GM12865 (cell line): ENCODE measurements around the gene ASGR1.
"Not testable (repeated sequence)": the region's sequence is repeated elsewhere in the genome, so short reads cannot be mapped to it uniquely, and the experiment has no call there.

ENCODE experiments used
- DNase-seq: peaks from one replicate; pipeline ENCODE4 v3.0.0; 2010; ENCODE audit warnings: low read depth
- H3K4me3 ChIP-seq: 2 replicates; pipeline ENCODE4 v1.5.1; 2011; ENCODE audit warnings: mild to moderate bottlenecking, low read depth, low read length, control low read depth
- TF ChIP-seq, protein P1 (sequence below): IDR thresholded peaks from 2 replicates; pipeline ENCODE4 v1.5.1; 2011; ENCODE audit warnings: low read length, control low read depth, low read depth, inconsistent platforms; ENCODE audit not compliant: insufficient read depth; ENCODE audit errors: missing control alignments

The ASGR1 gene

DNA sequence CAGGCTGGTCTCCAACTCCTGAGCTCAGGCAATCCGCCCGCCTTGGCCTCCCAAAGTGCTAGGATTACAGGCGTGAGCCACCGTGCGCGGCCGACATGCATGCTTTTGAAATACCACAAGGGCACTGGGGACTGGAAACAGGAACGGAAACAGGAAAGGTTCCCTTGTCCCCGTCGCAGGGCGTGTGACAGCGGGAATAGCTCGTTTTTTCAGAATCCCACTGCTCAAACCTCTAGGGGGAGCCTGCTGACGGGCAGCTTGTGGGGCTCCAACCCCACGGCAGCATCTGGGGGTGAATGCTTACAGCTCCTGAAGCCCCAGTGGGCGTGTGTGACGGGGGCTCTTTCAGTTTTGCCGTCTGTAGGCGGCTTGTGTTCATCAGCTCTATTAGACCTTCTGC, 45.7 kb downstream of the ASGR1 start:
- DNase-seq = peak; percentile 70
- TF ChIP-seq, protein P1, sequence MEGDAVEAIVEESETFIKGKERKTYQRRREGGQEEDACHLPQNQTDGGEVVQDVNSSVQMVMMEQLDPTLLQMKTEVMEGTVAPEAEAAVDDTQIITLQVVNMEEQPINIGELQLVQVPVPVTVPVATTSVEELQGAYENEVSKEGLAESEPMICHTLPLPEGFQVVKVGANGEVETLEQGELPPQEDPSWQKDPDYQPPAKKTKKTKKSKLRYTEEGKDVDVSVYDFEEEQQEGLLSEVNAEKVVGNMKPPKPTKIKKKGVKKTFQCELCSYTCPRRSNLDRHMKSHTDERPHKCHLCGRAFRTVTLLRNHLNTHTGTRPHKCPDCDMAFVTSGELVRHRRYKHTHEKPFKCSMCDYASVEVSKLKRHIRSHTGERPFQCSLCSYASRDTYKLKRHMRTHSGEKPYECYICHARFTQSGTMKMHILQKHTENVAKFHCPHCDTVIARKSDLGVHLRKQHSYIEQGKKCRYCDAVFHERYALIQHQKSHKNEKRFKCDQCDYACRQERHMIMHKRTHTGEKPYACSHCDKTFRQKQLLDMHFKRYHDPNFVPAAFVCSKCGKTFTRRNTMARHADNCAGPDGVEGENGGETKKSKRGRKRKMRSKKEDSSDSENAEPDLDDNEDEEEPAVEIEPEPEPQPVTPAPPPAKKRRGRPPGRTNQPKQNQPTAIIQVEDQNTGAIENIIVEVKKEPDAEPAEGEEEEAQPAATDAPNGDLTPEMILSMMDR = peak; percentile 59

DNA sequence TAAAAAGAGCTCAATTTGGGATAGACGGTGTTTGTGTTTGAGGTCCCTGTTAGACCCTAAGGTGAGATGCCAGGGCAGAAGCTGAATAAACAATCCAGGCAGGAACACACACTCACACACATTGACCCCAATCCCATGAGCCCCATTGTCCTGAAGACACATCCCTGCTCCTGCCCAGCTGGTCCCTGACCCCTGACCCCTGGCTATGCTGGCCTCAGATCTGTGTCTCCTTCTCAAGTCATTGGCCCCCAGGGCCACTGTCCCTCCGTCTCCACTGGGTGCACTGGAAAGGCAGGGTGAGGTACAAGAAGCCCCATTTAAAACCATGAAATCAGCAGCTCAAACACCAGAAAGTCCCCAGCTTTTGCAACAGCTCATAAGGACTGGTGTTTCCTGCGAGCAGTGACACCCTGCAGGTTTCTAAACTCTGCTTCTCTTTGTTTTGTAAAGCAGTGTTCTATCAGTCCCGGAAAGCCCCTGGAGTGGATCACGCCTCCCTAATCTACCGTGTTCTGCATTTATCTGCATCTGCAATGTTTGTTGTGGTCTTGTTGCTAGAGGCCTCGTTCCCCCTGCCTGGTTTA, 46.6 kb downstream of the ASGR1 start:
- TF ChIP-seq, protein P1 = no peak
- peak; percentile 91 for DNase-seq
- peak overlapping the region; percentile 5 for H3K4me3 ChIP-seq

More for the DNA sequence above, 45.7 kb downstream of the ASGR1 start:
- H3K4me3 ChIP-seq = peak overlapping the region; percentile 32

DNA sequence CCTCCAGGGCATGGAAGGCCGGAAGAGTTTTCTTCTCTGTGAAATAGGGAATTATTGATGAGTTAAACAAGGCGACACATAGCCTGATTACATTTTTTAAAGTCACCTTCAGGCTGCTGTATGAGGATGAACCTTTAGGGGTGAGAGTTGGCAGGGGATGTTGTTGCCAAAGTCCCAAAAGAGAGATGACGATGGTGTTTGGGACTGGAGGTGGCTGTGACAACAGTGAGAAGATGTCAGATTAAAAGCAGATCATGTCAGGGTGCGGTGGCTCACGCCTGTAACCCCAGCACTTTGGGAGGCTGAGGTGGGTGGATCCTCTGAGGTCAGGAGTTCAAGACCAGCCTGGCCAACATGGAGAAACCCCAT, 47.8 kb downstream of the ASGR1 start:
- no peak overlapping the region for H3K4me3 ChIP-seq
- TF ChIP-seq, protein P1 = no peak

DNA sequence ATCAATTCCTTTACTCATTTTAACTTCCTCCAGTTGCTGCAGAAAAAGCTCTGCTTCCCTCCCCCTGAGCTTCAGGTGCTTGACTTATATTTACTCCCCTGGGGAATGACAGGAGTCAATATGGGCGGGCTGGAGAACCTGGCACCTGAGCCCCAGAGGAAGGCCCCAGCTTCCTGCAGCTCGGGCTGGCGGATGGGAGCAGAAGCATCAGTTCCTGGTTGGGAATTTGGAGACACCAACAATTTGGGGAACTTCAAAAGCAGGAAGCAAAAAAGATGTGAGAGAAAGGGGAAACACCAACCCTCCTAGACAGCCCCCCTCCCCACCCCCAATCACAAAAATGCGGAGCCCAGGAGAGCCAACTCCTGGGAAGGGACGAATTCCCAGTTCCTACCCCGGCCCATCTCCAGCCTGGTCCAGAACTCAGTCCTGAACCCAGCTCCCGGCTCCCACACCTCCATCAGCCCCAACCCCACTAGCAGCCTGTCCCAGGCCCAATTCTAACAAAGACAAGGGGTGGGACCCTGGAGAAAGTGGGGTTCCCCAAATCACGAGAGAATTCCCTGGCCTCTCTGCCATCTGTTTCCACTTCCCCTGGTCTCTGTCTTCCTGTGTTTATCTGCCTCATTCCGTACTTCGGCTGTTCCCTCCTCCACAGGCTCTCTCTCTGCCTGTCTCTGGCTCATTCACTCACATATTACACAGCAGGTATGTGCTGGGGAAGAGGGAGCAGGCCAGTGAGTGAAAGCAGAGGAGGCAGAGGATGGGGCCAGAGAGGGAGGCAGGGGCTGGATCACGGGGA, 48.3 kb downstream of the ASGR1 start:
- no peak for DNase-seq
- TF ChIP-seq, protein P1 = no peak
- no peak overlapping the region for H3K4me3 ChIP-seq

More for the DNA sequence above, 47.8 kb downstream of the ASGR1 start:
- no peak for DNase-seq

DNA sequence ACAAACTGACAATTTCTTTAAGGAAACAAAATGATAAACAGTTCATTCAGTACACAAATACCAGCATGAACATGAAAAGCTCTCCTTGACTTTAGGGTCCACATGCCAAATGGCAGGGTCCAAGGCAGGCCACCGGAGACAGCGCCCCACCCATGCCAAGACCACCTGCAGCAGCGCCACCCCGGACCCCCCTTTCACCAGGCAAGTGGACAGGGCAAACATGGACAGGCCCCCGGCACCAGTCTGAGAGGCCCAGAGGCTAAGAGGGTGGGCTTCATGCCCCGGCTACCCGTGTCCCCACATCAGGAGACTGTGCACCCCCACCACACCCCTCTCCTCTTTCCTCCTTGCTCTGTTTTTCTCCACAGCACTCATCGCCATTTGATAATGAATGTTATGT, 49.9 kb downstream of the ASGR1 start:
- DNase-seq = no peak
- H3K4me3 ChIP-seq = no peak overlapping the region
- TF ChIP-seq, protein P1 = no peak

DNA sequence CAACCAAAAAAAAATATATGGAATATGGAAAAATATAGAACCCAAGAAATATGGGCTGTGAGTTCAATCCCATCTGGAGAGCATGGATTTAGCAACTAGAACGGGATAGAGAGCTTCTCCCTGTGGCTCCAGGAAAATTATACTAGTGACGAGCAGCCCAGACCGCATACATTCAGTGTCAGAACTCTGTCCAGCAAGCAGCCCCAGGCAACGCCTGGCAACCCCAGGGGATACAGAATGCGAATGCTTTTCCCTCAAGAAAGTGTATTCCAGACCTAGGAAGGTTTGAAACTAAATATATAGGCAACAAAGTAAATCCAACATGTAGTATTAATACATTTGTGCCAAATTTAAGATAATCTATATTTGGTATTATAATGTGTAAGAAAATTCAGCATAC, 51.0 kb downstream of the ASGR1 start:
- no peak overlapping the region for H3K4me3 ChIP-seq
- no peak for DNase-seq
- TF ChIP-seq, protein P1 = no peak

DNA sequence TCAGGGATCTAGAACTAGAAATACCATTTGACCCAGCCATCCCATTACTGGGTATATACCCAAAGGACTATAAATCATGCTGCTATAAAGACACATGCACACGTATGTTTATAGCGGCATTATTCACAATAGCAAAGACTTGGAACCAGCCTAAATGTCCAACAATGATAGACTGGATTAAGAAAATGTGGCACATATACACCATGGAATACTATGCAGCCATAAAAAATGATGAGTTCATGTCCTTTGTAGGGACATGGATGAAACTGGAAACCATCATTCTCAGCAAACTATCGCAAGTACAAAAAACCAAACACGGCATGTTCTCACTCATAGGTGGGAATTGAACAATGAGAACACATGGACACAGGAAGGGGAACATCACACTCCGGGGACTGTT, 51.7 kb downstream of the ASGR1 start:
- not testable (repeated sequence) for DNase-seq, H3K4me3 ChIP-seq

DNA sequence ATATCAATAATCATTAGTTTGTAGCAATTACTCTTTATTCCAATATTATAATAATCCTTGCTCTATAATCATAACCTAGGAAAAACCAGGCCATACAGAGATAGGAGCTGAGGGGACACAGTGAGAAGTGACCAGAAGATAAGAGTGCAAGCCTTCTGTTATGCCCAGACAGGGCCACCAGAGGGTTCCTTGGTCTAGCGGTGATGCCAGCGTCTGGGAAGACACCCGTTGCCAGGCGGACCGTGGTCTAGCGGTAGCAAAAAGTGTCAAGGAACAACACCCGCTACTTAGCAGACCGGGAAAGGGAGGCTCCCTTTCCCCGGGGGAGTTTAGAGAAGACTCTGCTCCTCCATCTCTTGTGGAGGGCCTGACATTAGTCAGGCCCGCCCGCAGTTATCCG, 52.8 kb downstream of the ASGR1 start:
- not testable (repeated sequence) for H3K4me3 ChIP-seq, DNase-seq
